Brain microvascular endothelial cell (primary cell): ENCODE data around the gene CALU.

Experiments used
- DNase-seq: peaks from one replicate; pipeline ENCODE4 v3.0.0-alpha.2; 2020
- H3K27ac ChIP-seq: fragments of 250-450 bp; sonication (Bioruptor Pico); 2 replicates; pipeline ENCODE4 v1.5.1; 2020; ENCODE audit warnings: mild to moderate bottlenecking, moderate library complexity
- H3K27me3 ChIP-seq: fragments of 250-450 bp; sonication (Bioruptor Pico); replicated peaks from 2 replicates; pipeline ENCODE4 v1.5.1; 2020; ENCODE audit warnings: mild to moderate bottlenecking
- H3K36me3 ChIP-seq: fragments of 250-450 bp; sonication (Bioruptor Pico); replicated peaks from 2 replicates; pipeline ENCODE4 v1.5.1; 2020; ENCODE audit warnings: mild to moderate bottlenecking
- H3K4me3 ChIP-seq: 2 replicates; pipeline ENCODE4 v1.5.1; 2011; ENCODE audit warnings: low read depth, mild to moderate bottlenecking, control low read depth, low read length, moderate library complexity
- in situ Hi-C: cut with HindIII; loops from 2 replicates; pipeline ENCODE4 v1.10.0; 2017; ENCODE audit warnings: low sequenced_read_pairs, low pct_ligation_motif_present
- TF ChIP-seq, protein P1 (sequence below): IDR thresholded peaks from 2 replicates; pipeline ENCODE4 v1.5.1; 2011; ENCODE audit warnings: low read depth, mild to moderate bottlenecking, moderate library complexity, low read length, control low read depth, inconsistent platforms; ENCODE audit errors: missing control alignments

Gene CALU

DNA sequence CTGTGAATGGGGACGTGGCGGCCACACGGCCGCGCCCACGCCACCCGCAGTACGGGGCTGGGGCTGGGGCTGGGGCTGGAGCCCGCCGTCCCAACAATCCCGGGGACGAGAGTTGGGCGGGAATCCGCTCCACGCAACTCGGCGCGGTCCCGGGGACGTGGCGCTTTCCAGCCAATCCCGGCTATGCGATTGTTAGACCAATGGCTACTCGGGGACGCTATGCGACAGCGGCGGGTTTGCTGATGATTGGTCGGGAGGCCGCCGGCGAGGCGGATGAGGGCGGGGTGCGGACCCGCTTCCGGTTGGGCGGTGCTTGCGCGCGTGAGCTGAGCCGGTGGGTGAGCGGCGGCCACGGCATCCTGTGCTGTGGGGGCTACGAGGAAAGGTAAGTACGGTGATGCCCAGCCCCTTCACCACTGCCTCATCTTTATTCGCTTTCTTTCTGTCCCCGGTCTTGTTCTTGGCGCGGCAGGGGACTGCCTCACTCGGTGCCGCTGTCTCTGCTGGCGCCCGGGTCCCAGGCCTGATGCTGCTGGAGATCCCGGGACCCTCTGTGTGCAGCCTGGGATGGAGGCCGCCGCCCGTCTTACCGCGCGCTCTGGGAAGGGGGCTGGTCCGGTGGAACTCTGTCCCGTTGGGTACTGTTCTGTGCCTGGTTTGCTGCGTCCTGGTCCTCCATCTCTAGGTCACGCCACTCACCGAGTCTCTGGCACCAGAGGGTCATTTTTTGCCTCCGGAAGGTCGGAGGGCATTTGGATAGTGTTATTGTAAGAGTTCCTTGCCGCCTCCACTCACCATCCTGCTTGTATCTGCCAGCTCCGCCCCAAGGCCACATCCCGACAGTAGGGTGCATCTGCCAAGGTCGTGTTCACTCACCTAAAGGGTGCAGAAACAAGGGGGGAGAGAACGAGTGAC, at the start of gene CALU:
TSS of gene CALU (plus strand) at position 312 of the 915 bp plus-strand sequence. CDS start 9,225 bp downstream, outside the sequence.
- TF ChIP-seq, protein P1, sequence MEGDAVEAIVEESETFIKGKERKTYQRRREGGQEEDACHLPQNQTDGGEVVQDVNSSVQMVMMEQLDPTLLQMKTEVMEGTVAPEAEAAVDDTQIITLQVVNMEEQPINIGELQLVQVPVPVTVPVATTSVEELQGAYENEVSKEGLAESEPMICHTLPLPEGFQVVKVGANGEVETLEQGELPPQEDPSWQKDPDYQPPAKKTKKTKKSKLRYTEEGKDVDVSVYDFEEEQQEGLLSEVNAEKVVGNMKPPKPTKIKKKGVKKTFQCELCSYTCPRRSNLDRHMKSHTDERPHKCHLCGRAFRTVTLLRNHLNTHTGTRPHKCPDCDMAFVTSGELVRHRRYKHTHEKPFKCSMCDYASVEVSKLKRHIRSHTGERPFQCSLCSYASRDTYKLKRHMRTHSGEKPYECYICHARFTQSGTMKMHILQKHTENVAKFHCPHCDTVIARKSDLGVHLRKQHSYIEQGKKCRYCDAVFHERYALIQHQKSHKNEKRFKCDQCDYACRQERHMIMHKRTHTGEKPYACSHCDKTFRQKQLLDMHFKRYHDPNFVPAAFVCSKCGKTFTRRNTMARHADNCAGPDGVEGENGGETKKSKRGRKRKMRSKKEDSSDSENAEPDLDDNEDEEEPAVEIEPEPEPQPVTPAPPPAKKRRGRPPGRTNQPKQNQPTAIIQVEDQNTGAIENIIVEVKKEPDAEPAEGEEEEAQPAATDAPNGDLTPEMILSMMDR = no peak
- Histone ChIP-seq H3K27me3 (no peaks in the 10 kb centered on the region), H3K4me3 (peak within 1 kb of the TSS; percentile 98), H3K27ac (peak within 1 kb of the TSS; percentile 97), H3K36me3 (peaks cover 11% of the 10 kb centered on the region)
- DNase-seq = peak; percentile 97
- in situ Hi-C loops = no loop called here

DNA sequence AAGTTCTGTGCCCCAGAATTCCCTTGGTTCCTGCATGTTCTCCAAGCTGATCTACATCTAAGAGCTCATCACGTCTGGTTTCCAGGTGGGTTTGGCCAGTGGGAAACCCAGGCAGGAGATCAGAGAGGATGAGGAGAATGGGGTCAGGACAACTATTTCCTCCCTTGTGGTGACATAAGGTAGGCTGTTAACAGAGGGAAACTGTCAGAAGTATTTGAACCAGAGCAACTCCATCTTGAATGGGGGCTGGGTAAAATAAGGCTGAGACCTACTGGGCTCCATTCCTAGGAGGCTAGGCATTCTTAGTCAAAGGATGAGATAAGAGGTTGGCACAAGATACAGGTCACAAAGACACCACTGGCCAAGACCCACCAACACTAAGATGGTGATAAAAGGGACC, 47.9 kb upstream of the CALU start:
- H3K27me3 ChIP-seq = no peaks in the 10 kb centered on the region
- no peak overlapping the region for H3K4me3 ChIP-seq
- H3K27ac ChIP-seq = no peak overlapping the region
- in situ Hi-C loops = no loop called here
- DNase-seq = no peak
- H3K36me3 ChIP-seq = peaks cover 5% of the 10 kb centered on the region
- TF ChIP-seq, protein P1 = no peak

DNA sequence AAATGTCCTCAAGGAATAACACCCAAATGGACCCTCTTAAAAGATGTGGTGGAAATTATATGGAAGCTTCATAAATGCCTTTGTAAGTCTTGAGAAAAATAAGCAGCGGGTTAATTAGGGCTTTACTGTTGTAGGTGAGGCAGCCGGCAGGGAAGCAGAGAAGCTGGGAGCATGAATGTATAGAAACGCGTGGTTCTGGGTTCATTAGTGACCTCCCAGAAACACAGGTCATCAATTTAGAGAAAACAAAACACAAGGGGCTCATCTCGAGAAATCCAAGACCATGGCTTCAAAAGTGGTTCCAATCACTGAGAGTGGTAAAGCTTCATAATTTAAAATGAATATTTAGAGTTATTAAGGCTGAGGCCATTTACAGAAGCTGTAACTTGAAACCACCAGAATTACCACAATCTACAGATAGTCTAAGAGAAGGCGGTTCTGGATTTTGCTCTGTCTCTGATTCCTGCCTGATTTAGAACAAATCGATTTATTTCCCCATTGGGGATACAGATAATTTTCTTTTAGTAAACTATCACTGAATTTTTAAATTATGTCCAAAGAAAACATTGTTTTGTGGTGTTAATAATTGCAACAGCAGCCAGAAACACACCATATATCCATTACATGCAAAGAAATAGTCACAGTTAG, 46.4 kb upstream of the CALU start:
- TF ChIP-seq, protein P1 = no peak
- in situ Hi-C loops = no loop called here
- H3K27ac ChIP-seq = no peak overlapping the region
- no peaks in the 10 kb centered on the region for H3K36me3 ChIP-seq
- DNase-seq = no peak
- H3K27me3 ChIP-seq = no peaks in the 10 kb centered on the region
- H3K4me3 ChIP-seq = no peak overlapping the region

DNA sequence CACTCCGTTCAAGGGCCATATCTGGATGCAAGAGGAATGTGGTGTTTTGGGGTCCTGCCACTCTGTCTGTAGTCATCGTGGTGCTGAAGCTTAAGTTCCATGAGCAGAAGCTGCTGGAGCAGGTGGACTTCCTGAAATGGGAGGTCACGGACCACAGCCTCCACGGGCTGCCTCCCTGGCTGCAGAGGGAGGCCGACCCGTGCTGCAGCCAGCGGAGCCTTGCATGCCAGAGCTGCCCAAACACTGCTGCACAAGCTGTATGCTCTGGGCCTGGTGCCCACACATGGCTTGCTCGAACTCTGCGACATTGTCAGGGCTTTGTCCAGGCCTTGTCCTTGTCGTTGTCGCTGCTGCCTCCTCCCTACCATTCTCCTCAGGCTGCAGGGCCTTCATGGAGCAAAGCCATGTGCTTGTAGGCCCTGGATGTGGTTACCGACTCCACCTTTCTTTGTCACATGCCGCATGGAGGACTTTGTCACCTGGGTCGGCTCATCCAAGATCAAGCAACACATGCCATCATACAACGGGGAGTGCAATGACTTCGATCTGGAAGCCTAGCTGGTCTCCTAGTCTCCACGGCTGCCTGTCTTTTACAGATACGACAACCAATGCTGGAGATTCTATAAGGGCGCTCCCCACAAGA, 45.7 kb upstream of the CALU start:
- no peak overlapping the region for H3K27ac ChIP-seq
- no peak overlapping the region for H3K4me3 ChIP-seq
- TF ChIP-seq, protein P1 = no peak
- no peaks in the 10 kb centered on the region for H3K36me3 ChIP-seq
- in situ Hi-C loops = no loop called here
- no peaks in the 10 kb centered on the region for H3K27me3 ChIP-seq
- DNase-seq = no peak

DNA sequence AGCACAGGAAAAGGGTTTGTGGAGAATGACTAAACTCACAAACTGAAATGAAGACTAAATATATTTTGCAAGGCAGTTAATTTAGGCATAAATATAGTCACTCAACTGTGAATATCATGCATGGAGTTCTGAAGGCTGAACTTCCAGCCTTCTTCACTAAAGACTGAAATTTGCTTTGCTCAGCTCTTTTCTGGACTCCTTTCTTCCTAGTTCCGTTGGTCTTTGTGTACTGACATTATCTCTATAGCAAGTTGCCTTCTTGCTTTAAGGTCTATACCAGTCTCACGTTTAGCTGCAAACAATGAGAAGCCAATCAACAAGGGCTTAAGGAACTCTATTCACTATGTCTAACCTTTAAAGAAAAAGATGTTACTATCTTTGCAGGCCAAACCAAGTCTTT, 44.4 kb upstream of the CALU start:
- no peak for DNase-seq
- TF ChIP-seq, protein P1 = no peak
- Histone ChIP-seq H3K36me3 (no peaks in the 10 kb centered on the region), H3K4me3 (no peak overlapping the region), H3K27ac (no peak overlapping the region), H3K27me3 (no peaks in the 10 kb centered on the region)
- in situ Hi-C loops = no loop called here
